Measurements from ENCODE around the gene GCC1.

The GCC1 gene

DNA sequence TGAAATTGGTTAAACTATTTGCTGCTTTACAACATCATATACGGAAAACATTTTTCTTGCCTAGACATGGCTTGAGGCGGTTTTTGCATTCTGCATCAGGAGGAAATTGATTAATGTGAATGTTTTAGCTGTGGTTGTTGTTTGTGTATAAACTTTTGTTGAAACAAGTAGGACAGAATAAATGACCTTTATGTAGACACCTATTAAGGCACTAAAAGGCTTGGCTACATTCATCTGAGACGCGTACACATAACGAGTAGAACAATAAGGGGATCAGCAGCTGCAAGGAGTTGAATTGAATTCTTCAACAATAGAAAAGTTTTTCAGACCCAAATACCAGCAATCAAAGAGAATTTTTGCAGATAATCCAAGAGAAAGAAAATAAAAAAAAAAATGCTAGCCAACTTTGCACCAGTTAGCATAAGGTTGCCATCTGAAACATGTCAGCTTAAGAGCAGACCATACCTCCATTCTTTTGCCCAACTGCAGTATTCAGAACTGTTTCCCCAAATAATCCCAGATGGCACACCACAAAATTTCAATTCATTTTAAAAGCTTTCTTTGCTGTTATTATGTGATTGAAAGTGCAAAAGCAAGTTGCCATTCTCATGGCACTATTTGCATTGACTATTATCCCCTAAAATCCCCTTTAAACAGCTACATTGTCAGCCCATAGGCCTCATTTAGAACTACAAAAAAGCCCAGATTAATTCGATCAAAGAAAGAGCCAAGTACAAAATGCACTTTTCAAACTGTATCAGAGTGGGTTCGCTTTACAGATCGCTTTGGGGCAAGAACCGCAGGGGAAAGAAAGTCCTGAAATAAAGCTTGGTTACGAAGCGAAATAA, 49.6 kb downstream of the GCC1 start:
- no peak for DNase-seq

DNA sequence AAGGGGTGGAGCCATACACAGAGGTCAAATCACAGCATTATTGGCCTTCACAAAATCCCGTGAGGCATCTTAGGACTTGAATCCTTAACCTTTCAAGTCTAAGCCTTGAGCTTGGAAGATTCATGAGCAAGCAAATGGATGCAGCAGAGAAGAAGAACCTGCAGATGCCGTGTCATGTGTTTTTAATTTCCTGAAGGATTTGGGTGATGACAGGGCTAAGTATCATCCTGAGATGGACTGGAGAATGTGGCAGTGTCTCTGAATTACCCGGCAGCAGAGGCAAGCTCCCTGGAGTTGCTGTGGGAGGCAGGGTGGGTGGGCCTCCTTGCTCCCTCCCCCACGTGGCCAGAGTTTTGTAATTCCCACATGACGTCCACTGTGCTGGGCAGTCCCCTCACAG, 50.8 kb downstream of the GCC1 start:
- no peak for DNase-seq

DNA sequence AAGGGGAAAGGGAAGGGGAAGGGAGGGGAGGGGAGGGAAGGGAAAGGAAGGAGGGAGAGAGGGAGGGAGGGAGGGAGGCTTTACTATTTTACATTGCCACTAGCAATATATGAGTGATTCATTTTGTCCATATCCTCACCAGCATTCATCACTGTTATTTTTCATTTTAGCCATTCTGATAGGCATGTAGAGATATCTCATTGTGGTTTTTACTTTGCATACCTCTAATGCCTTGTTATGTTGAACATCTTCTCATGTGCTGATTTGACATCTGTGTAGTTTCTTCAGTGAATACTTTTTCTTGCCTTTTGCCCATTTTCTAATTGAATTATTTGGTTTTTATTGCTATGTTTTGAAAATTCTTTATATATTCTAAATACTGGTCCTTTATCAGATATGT, 52.7 kb downstream of the GCC1 start:
- no peak for DNase-seq

DNA sequence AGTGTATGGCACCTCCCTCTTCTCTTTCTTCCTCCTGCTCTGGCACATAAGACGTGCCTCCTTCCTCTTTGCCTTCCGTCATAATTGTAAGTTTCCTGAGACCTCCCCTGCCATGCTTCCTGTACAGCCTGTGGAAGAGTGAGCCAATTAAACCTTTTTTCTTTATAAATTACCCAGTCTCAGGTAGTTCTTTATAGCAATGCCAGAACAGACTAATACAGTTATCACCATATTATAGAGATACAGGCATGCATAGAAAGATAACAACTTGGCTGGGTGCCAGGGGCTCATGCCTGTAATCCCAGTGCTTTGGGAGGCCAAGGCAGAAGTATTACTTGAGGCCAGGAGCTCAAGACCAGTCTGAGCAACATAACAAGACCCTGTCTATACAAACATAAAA, 53.2 kb downstream of the GCC1 start:
- no peak for DNase-seq

Data from DMS79 (cell line).